NCI-H146 treated with DMSO at 0.1 percent for 48 hours (cell line): ENCODE results near the gene TRIP11.

ENCODE experiments used
- DNase-seq: peaks from one replicate; lab custom pipeline; 2025; ENCODE audit not compliant: unreplicated experiment; lab: John Stamatoyannopoulos, UW

The TRIP11 gene

GRCh38 chr14:91956616-91957015 is 83.2 kb downstream of the TRIP11 start:
- DNase-seq, result no peak

- no peak for DNase-seq
Measured at GRCh38 chr14:91955168-91955567, 84.7 kb downstream of the TRIP11 start.

GRCh38 chr14:91953170-91953985 is 86.5 kb downstream of the TRIP11 start:
- no peak for DNase-seq

DNA sequence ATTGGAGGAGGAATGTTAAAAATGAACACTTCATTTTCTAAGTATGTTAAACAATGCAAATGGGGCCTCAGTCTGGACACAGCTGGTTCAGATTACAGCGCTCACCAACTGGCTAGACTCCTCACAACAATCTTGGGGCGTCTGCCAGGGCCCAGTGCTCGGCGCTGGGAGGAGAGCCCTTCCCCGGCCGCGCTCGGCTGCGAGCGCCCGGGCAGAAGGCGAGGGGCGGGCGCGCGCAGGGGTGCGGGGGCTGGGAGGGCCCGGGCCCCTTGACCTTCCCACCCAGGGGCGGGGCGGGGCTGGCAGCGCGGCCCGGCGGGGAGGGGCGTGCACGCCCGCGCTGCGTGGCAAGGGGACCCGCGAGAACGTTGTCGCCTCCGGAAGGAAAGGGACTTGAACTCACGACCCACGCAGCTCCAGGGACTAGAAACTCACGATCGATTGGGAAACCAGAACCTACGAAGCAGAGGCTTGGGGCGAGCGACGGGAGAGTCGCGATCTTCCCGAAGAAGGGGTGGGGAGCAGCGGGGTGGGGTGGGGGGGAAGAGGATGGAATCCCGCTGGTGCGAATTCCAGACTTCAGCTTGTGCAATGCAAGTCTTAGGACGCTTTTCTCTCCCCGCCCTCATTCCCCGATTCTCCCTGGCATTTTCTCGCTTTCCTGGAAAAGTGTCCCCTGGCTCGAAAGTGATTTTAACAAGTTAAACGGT is 92.2 kb downstream of the TRIP11 start, which contains the start of gene FBLN5:
Gene FBLN5 (minus strand): TSS at position 220 of the 710 bp plus-strand sequence. CDS start 465 bp downstream, outside the sequence.
- DNase-seq, result no peak

DNA sequence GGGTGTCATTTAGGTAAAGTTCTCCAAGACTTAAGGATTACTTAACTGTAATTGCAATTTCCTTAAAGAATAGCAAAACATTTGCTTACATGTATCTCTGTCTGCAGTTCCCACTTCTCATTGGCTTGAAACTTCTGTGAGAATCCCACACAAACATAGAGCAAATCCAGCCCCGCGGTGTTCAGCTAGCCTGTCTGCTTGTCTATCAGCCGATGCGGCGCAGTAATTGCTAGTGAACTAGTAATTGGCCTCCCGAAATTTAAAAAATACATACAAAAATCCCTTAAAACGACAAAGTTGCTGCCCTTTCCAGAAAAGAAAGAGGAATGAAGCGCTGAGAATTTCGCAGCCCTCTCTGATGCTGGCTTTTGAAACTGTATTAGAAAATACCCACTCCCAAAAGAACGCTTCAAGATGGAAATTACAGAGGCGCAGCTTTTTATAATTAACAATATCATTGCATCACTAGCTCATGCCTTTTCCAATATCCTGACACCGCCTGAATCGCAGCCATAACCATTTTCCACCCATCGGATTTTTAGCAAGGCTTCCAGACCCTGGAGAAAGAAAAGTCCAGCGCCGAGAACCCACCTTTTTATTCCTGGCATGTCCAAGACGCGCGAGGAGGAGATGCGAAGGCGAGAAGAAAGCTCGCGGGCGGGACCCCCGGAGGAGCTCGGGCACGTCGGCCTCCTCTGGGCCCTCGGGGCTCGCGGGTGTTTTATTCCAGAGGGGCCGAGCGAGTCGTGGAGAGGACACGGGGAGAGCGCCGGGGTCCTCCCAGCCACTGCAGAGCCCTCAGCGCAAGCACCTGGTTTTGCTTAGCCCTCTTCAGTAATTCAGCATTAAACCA is 93.0 kb downstream of the TRIP11 start:
- DNase-seq, result no peak

GRCh38 chr14:91945751-91946621 is 93.9 kb downstream of the TRIP11 start:
- no peak for DNase-seq

- DNase-seq, result no peak
Measured at GRCh38 chr14:91942946-91943345, 96.9 kb downstream of the TRIP11 start.

DNA sequence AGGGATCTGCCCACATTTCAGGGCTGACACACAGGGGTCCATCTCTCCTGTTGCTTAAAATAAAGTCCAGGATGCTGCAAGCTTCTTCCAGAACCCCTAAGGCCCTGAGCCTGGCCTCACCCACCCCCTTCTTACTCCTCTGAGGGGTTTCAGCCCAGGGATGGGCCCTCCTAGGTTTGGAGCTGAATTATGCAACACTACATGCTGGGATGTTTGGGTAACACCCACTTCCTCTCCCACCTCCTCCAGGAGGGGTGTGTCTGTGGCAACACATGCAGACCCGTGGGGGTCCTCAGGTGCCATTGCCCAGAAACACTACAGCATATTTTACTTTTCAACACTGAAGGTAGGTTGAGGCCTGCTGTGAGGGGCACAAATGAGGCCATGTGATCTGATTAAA is 97.7 kb downstream of the TRIP11 start:
- DNase-seq, result no peak

DNA sequence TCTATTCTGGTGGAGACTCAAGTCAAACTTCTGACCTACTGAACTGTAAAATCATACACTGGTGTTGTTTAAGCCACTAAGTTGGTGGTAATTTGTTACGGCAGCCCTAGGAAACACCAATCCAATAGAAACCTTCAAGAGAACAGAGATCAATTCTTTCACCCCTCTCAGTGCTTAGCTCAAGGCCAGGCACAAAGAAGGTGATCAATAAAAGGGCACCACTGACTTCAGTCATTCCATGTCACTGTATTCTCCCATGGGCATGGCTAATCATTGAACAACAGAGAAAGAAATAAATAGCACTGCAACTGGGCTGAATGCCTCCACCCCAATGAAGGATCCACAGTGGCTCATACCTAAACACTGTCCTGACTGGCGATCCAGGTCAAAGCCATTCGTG is 99.7 kb downstream of the TRIP11 start:
- no peak for DNase-seq

DNA sequence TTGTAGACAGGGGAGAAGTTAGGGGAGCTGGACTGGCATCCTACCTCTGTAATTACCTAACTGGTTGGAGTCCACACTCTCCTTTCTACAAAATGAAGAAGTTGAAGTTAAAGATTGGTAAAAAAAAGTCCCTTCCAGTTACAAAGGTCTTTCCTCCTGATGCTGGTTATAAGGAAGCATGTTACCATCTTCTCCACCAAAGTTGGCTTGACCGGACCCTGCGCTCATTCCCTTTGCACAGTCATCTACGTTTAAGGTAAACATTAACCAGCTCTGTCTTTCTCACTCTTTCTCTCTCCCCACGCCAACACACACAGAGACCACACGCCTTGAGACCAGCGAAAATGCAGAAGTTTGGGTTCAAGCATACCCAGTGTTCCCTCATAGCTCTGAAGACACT is 104.3 kb downstream of the TRIP11 start:
- no peak for DNase-seq

GRCh38 chr14:91934554-91935285 is 105.1 kb downstream of the TRIP11 start:
- no peak for DNase-seq

GRCh38 chr14:91931478-91932088 is 108.3 kb downstream of the TRIP11 start:
- DNase-seq, result no peak

DNA sequence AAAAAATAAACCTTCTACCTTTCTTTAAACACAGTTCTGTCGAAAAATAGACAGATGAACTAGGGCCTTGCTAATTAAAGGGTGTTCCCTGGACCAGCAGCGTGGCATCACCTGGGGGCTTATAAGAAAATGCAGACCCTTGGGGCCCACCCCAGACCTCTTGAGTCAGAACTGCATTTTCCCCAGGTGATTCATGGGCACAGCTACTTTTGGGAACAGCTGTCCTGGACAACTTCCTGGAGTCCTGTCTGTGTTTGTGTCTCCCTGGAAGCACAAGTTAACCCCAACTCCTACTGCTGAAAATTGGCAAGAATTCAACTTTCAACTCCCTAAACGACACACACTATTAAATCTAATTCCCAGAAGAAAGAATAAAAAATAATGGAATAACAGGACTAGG is 110.2 kb downstream of the TRIP11 start:
- no peak for DNase-seq

- DNase-seq, result no peak
Measured at GRCh38 chr14:91927800-91928199, 112.1 kb downstream of the TRIP11 start.

DNA sequence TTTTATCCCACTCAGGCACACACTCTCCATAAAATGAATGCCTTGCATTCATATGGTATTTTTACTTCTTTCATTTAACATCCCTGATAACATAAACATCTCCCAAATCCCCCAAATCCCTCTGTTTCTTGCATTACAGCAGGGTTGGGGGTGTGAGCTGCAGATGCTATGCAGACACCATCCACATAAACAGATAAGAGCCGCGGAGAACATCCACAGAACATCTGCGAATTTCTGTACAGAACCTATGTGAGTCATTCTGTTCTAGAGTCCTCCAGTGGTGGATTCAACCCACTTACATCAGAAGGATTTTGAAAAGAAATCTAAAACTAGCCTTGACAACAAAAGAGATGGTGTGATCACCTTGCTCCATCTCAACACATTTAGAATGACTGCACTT is 112.7 kb downstream of the TRIP11 start:
- DNase-seq, result no peak

- no peak for DNase-seq
Measured at GRCh38 chr14:91926131-91926890, 113.5 kb downstream of the TRIP11 start.

DNA sequence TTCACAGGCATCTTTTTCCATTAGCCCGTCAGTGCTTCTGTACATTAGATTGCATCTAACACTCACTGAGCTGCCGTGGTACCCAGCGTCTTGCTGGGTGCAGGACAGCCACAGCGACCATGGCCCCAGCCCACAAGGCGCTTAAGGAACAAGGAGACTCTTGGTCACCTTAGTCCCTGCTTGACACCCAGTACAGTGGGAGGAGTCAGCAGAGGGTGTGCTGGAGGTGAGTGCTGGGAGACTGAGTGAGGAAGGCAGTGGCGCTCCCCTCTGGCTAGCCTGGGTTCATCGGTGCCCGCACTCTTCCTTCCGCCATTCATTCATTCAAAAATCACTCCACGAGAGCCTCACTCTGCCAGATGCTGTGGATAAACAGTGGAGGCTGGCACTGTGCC is 114.1 kb downstream of the TRIP11 start:
- no peak for DNase-seq

DNA sequence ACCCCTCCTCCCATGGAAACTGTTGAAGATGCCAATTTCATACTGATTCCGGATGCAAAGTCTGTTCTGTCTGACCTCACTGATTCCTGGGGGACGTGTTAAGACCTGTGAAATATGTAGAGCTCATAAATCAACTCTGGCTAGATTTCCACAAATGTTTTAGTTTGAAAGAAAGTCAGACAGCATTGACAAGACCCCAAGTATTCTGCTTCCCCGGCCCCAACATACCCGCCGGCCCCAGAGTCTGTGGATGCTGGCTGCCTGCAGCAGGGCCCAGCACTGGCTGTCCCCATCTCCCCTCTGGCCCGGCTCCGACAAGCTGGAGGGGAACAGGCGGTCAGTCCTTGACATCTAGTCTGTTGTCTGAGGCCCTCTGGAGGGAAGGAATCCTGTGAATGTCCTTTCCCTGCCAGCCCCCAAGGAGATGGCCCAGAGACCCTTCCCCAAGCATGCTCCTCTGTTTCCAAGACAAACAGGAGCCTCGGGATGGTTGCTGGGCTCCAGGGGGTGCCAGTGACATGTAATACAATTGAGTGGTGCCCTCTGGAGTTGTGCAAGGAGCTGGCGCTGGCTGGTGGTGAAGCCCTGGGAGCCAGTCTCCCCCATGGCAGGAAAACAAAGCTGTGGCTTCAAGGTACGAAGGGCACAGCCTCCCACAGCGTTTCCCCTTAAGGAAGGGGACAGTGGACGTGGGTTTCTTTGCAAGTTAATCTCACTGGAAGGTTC is 114.7 kb downstream of the TRIP11 start:
- DNase-seq, result no peak
